ENCODE results near the gene SLC25A34. TPM values are rescaled to one million over a fixed set of nuclear protein-coding genes. Genes with fewer than 3 reads are reported as not detected.

SLC25A34 gene
- total RNA-seq, 3 donors from 2014 or later (not counting 1 experiment from before 2014, with no cell fraction given), result 0.73 to 1.8 (median 1.6) TPM

DNA sequence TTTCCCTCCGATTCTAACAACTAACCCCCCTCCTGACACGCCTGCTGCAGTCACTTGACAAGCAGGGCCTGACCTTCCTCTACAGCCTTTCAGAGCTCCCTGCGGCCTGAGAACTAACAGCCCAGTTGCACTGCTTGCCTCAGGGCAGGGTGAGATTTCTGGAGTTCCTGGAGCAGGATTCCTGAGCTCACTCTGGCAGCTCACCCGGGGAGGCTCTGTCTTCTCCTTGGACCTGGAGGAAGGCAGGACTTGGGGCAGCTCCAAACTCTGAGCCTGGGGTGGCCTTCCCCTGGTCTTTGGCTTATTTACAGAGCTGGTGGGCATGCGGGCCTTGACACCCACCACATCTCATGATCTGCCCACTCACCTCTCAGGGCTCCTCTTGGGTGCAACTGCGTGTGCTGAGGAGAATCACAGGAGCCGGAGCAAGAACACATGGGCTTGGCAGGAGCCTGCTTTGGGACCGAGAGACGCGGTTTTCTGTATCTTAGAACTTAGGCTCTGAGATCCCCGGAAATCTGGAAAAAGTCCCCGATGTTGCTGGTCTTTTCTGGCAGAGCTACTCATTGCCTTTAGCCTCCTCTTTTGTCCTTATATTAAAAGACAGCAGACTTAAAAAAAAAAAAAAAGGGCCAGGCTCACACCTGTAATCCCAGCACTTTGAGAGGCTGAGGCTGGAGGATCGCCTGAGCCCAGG lies 13.1 kb upstream of the SLC25A34 start:
- H3K9me3 Mint-ChIP-seq, result no peaks in the 10 kb centered on the region
- H3K27me3 Mint-ChIP-seq (ENCODE audit: low read depth in 2 of 2), result no peaks in the 10 kb centered on the region
- Histone ChIP-seq H3K27me3 (ENCODE audit: control insufficient read depth, insufficient read depth, low read length) (no peaks in the 10 kb centered on the region), H3K27ac (ENCODE audit: low read length) (no peak overlapping the region), H3K9me3 (ENCODE audit: control insufficient read depth, insufficient read depth, low read length) (no peaks in the 10 kb centered on the region), H3K4me1 (ENCODE audit: control insufficient read depth, insufficient read depth, low read length) (no peaks in the 10 kb centered on the region), H3K4me3 (ENCODE audit: low read length) (no peak overlapping the region), H3K36me3 (ENCODE audit: control insufficient read depth, insufficient read depth, low read length) (peaks cover 53% of the 10 kb centered on the region)
- no peak overlapping the region for H3K27ac Mint-ChIP-seq
- TF ChIP-seq, protein P1, sequence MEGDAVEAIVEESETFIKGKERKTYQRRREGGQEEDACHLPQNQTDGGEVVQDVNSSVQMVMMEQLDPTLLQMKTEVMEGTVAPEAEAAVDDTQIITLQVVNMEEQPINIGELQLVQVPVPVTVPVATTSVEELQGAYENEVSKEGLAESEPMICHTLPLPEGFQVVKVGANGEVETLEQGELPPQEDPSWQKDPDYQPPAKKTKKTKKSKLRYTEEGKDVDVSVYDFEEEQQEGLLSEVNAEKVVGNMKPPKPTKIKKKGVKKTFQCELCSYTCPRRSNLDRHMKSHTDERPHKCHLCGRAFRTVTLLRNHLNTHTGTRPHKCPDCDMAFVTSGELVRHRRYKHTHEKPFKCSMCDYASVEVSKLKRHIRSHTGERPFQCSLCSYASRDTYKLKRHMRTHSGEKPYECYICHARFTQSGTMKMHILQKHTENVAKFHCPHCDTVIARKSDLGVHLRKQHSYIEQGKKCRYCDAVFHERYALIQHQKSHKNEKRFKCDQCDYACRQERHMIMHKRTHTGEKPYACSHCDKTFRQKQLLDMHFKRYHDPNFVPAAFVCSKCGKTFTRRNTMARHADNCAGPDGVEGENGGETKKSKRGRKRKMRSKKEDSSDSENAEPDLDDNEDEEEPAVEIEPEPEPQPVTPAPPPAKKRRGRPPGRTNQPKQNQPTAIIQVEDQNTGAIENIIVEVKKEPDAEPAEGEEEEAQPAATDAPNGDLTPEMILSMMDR (IDR thresholded peaks at IDR 0.05), result no peak
- intact Hi-C loops (cut with micrococcal nuclease), result no loop called here
- no peak for ATAC-seq
- DNase-seq, result no peak
- no peaks in the 10 kb centered on the region for H3K4me1 Mint-ChIP-seq
- H3K4me3 Mint-ChIP-seq, result no peak overlapping the region
- no peaks in the 10 kb centered on the region for H3K36me3 Mint-ChIP-seq
- WGBS (ENCODE audit: insufficient coverage), result 97% methylated on average over 13 of the region's 13 CpGs

DNA sequence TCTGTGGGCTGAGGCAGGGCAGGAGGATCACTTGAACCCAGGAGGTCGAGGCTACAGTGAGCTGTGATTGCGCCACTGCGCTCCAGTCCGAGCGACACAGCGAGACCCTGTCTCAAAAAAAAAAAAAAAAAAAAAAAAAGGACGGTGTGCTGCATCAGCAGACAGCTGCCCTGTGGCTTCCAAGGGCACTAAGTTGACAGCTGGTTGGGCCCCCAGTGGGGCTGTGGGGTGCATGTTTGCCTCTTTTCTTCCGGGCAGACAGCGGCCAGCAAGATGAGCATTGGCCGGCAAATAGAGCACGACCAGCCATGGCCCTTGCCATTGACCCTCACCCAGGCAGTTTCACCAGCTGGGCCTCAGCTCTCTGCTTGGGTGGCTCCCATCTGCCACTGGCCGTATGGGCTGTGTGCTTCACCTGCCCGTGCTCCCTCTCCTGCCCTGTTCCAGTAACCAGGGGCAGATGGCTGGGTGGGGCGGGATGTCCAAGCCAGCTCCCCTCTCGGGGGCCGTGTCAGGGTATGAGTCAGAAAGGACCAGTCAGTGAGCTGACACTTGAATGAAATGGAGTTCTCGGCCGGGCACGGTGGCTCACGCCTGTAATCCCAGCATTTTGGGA lies 12.3 kb upstream of the SLC25A34 start:
- no peak overlapping the region for H3K27ac ChIP-seq (ENCODE audit: low read length)
- DNase-seq, result no peak
- peaks cover 54% of the 10 kb centered on the region for H3K36me3 ChIP-seq (ENCODE audit: control insufficient read depth, insufficient read depth, low read length)
- no peaks in the 10 kb centered on the region for H3K9me3 Mint-ChIP-seq
- H3K4me1 Mint-ChIP-seq, result no peaks in the 10 kb centered on the region
- TF ChIP-seq, protein P1 (IDR thresholded peaks at IDR 0.05), result no peak
- intact Hi-C loops (cut with micrococcal nuclease), result no loop called here
- no peak overlapping the region for H3K4me3 ChIP-seq (ENCODE audit: low read length)
- no peaks in the 10 kb centered on the region for H3K27me3 ChIP-seq (ENCODE audit: control insufficient read depth, insufficient read depth, low read length)
- no peak overlapping the region for H3K27ac Mint-ChIP-seq
- H3K36me3 Mint-ChIP-seq, result no peaks in the 10 kb centered on the region
- 96% methylated on average over 20 of the region's 20 CpGs for WGBS (ENCODE audit: insufficient coverage)
- no peaks in the 10 kb centered on the region for H3K27me3 Mint-ChIP-seq (ENCODE audit: low read depth in 2 of 2)
- ATAC-seq, result no peak
- H3K9me3 ChIP-seq (ENCODE audit: control insufficient read depth, insufficient read depth, low read length), result no peaks in the 10 kb centered on the region
- H3K4me3 Mint-ChIP-seq, result no peak overlapping the region
- no peaks in the 10 kb centered on the region for H3K4me1 ChIP-seq (ENCODE audit: control insufficient read depth, insufficient read depth, low read length)

DNA sequence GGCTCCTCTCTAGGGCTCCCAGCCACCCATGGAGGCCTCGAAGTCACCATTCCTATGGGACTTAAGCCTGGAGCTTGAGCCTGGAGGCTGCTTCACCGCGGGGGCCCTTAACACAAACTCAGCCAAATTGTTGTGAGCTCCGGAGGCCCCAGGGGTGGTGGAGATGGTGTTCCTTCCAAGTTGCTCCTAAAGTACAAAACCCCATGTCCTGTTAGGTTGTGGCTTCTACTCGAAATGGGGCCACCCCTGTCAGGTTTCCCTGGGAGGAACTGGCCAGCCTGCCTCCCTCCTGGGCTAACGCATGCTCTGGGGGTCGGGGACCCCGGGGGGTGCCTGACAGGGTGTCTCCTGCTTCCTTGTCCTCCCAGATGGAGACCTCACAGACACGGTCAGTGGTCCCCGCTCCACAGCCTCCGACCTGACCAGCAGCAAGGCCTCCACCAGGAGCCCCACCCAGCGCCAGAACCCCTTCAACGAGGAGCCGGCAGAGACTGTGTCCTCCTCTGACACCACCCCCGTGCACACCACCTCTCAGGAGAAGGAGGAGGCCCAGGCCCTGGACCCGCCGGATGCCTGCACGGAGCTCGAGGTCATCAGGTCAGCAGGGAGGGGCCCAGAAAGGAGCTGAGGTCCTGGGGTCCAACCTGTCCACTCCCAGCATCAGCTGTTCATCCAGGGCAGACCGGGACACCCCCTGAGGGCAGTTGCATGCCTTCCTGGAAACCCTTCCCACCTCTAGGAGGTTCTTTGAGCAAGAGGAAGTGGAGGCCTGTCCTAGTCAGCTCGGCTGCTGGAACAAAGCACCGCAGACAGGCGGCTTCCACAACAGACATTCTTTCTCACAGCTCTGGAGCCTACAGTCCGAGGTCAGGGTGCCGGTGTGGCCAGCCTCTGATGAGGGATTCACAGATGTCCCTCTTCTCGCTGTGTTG lies 10.8 kb upstream of the SLC25A34 start:
- H3K27me3 Mint-ChIP-seq (ENCODE audit: low read depth in 2 of 2), result no peaks in the 10 kb centered on the region
- no peak overlapping the region for H3K27ac Mint-ChIP-seq
- no peaks in the 10 kb centered on the region for H3K9me3 ChIP-seq (ENCODE audit: control insufficient read depth, insufficient read depth, low read length)
- no peak overlapping the region for H3K27ac ChIP-seq (ENCODE audit: low read length)
- intact Hi-C loops (cut with micrococcal nuclease), result no loop called here
- H3K4me1 ChIP-seq (ENCODE audit: control insufficient read depth, insufficient read depth, low read length), result no peaks in the 10 kb centered on the region
- ATAC-seq, result no peak
- no peaks in the 10 kb centered on the region for H3K4me1 Mint-ChIP-seq
- no peaks in the 10 kb centered on the region for H3K36me3 Mint-ChIP-seq
- H3K4me3 Mint-ChIP-seq, result no peak overlapping the region
- H3K4me3 ChIP-seq (ENCODE audit: low read length), result no peak overlapping the region
- TF ChIP-seq, protein P1 (IDR thresholded peaks at IDR 0.05), result no peak
- H3K9me3 Mint-ChIP-seq, result no peaks in the 10 kb centered on the region
- DNase-seq, result no peak
- WGBS (ENCODE audit: insufficient coverage), result 92% methylated on average over 25 of the region's 26 CpGs
- H3K27me3 ChIP-seq (ENCODE audit: control insufficient read depth, insufficient read depth, low read length), result no peaks in the 10 kb centered on the region
- H3K36me3 ChIP-seq (ENCODE audit: control insufficient read depth, insufficient read depth, low read length), result peaks cover 56% of the 10 kb centered on the region
